LNCAP (cell line): ENCODE results near the gene DUS1L.

Experiments used
- TF ChIP-seq, protein P1 (sequence below): fragments of 450-650 bp; IDR thresholded peaks from 2 replicates; pipeline ENCODE4 v1.5.1; 2017; ENCODE audit warnings: mild to moderate bottlenecking

Gene DUS1L

GRCh38 chr17:82056729-82057621, 8.6 kb downstream of the DUS1L start:
- TF ChIP-seq, protein P1, sequence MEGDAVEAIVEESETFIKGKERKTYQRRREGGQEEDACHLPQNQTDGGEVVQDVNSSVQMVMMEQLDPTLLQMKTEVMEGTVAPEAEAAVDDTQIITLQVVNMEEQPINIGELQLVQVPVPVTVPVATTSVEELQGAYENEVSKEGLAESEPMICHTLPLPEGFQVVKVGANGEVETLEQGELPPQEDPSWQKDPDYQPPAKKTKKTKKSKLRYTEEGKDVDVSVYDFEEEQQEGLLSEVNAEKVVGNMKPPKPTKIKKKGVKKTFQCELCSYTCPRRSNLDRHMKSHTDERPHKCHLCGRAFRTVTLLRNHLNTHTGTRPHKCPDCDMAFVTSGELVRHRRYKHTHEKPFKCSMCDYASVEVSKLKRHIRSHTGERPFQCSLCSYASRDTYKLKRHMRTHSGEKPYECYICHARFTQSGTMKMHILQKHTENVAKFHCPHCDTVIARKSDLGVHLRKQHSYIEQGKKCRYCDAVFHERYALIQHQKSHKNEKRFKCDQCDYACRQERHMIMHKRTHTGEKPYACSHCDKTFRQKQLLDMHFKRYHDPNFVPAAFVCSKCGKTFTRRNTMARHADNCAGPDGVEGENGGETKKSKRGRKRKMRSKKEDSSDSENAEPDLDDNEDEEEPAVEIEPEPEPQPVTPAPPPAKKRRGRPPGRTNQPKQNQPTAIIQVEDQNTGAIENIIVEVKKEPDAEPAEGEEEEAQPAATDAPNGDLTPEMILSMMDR = no peak

DNA sequence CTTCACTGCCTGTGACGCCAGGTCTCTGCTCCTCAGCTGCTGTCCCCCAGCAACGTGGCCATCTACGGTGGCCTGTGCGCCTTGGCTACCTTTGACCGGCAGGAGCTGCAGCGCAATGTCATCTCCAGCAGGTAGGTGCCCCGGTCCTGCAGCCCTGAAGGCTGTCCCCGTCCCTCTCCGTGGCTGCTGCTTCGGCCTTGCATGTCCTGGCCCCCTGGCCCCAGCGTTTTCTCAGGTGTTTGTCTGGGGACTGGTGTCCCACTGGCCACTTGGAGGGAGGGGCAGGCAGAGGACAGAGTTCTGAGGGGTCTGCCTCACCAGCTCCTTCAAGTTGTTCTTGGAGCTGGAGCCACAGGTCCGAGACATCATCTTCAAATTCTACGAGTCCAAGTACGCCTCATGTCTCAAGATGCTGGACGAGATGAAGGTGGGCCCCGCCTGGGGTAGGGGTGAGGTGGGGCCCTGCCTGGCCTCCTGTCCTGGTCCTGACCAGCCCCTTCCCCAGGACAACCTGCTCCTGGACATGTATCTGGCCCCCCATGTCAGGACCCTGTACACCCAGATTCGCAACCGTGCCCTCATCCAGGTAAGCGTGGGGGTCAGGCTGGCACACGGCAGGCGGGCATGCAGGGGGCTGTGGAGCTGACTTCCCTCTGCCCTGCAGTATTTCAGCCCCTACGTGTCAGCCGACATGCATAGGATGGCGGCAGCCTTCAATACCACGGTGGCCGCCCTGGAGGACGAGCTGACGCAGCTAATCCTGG, 9.5 kb downstream of the DUS1L start:
- TF ChIP-seq, protein P1 = no peak

- TF ChIP-seq, protein P1 = no peak
Measured at GRCh38 chr17:82055023-82055964, 10.3 kb downstream of the DUS1L start.

- TF ChIP-seq, protein P1 = no peak
Measured at GRCh38 chr17:82054351-82055022, 11.1 kb downstream of the DUS1L start.

- TF ChIP-seq, protein P1 = no peak
Measured at GRCh38 chr17:82053556-82054263, 11.9 kb downstream of the DUS1L start.

DNA sequence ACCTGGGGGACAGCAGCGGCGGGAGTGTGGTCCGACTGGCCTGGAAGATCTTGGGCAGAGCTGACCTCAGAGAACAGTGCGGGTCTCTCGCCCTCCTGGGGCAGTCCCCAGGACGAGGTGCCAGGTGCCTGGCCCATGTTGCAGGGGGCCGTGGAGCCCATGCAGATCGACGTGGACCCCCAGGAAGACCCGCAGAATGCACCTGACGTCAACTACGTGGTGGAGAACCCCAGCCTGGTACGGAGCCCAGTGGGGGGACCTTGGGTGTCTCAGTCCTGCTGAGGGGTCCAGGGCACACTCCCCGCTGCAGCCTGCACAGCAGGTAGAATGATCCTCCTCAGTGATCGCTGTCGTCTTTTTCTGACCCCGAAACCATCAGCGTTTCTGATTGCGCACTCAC, 12.5 kb downstream of the DUS1L start:
- TF ChIP-seq, protein P1 = no peak
